NCI-H2196 treated with DMSO at 0.1 percent for 48 hours (cell line): Measurements from ENCODE around the gene CARHSP1.
"Not testable (repeated sequence)": the region's sequence is repeated elsewhere in the genome, so short reads cannot be mapped to it uniquely, and the experiment has no call there.

Source experiments
- DNase-seq: peaks from one replicate; lab custom pipeline; 2025; ENCODE audit not compliant: unreplicated experiment; lab: John Stamatoyannopoulos, UW

Gene CARHSP1

DNA sequence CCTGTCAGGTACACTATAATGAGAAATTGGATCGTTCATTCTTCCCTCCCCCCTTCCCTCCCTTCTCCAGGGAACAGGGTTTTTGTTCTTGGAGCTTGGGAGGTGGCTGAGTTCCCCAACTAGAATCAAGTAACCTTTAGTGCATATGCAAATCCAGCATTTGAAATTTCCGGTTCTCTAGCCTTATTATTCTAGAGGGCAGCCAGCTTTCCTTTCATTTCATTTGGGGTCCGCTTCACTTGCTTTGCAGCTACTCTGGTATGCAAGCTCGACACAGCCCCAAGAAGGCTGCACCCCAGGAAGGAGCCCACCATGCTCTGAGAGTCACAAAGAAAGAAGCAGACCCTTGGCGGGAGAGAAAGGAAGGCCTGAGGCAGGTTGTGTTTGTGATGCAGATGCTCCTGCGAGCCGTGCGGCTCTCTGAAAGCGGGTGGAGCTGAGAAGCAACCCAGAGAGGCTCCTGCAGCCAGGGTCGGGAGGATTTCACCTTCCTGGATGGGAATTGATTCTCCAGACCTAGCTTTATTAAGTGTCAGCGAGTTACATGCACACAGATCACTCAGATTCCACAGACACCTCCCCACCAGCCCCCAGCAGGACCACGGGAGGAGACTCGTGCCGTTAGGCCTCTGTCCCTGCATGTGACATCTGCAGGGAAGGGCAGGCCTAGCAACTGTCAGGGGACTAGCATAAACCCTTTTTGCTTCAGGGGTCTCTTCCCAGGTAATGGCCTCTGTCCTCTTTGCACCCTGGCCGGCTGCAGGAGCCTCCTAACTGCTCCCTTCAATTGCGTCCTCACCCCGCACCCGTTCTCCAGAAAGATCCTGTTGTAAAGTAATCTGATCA lies 36.7 kb downstream of the CARHSP1 start:
- no peak for DNase-seq

DNA sequence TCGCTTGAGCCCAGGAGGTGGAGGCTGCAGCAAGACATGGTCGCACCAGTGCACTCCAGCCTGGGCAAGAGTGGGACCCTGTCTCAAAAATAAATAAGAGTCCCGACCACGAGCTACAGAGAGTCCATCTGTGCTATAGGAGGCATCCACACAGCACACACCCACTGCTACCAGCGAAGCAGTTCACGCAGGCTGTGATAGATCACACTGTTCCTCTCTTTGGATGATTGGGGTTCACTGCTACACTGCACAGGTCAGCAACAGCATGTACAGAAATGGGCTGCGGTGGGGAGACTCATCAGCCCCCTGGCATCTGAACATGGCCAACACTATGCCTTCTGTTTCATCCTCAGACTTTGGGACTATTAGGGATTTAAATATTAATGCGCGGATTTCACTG lies 37.4 kb downstream of the CARHSP1 start:
- no peak for DNase-seq

GRCh38 chr16:8828541-8829165 lies 40.2 kb downstream of the CARHSP1 start:
- DNase-seq = no peak

- DNase-seq = no peak
Observed at GRCh38 chr16:8826278-8826879, 42.4 kb downstream of the CARHSP1 start.

DNA sequence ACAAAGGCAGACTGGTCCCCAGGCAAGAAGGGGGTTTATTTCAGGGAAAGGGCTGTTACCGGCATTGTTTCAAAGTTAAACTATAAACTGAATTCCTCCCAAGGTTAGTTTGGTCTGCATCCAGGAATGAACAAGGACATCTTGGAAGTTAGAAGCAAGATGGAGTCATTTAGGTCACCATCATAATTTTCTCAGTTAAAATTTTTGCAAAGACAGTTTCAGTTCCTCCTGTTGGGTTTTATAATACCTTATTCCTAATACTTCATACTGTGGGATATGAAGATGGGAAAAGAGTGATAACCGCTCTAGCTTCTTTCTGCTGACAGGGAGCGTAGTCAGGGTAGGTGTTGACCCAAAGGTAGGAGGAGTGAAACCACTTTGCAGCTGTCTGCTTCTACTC lies 46.4 kb downstream of the CARHSP1 start:
- DNase-seq = no peak

GRCh38 chr16:8819411-8820034 lies 49.3 kb downstream of the CARHSP1 start:
- no peak for DNase-seq

- no peak for DNase-seq
Observed at GRCh38 chr16:8818504-8819270, 50.1 kb downstream of the CARHSP1 start.

- no peak for DNase-seq
Observed at GRCh38 chr16:8816967-8817655, 51.7 kb downstream of the CARHSP1 start.

GRCh38 chr16:8814095-8814806 lies 54.6 kb downstream of the CARHSP1 start:
- DNase-seq = no peak

GRCh38 chr16:8812162-8812843 lies 56.5 kb downstream of the CARHSP1 start:
- DNase-seq = no peak

DNA sequence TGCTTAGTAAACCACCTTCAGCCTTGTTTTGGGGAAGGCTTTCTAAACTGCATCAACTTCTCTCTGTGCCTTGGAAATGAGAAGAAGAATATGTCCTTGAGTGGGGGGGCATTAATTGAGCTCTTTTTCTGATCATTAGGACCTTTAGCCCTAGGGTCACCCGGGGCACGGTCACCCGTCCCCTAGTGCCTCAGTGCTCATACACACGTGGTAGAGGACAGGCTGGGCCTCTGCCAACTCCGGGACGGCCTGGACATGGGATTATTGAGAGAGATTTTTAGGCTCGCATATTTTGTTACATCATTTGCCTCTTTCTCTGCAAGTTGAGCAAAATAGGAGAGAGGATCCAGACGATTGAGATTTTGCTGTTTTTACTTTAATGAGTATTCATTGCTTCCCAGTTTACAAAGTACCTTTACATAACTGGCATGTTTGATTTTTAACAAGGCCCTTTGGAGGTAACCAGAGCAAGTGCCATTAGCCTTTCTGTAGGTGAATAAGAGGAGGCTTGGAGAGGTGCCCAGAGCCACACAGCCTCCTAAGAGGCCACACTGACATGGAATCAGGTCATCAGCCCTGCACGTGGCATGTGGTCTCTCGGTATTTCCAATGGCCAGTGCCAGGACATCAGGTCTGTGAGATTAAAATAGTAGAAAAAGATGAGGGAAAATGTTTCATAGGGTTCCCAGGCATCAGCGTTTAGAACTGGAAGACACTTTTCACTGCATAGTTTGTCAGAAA lies 60.0 kb downstream of the CARHSP1 start:
- DNase-seq = no peak

DNA sequence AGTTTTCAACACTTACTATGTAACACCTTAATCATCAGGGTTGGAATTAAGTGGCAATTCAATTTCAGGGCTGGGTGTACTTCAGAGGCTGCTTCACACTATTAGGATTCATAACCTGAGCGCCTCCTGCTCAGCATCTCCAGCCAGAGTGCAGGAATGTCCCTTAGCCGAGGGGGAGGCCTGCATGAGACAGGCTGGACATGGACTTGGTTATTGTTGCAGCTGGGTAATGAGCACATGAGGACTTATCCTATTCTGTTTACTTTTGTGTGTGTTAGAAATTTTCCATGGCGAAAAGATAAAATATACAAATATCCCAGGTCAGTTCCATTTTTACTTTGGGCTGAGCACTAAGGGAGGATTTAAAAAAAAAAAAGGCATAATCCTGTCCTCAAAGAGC lies 60.8 kb downstream of the CARHSP1 start:
- DNase-seq = no peak

DNA sequence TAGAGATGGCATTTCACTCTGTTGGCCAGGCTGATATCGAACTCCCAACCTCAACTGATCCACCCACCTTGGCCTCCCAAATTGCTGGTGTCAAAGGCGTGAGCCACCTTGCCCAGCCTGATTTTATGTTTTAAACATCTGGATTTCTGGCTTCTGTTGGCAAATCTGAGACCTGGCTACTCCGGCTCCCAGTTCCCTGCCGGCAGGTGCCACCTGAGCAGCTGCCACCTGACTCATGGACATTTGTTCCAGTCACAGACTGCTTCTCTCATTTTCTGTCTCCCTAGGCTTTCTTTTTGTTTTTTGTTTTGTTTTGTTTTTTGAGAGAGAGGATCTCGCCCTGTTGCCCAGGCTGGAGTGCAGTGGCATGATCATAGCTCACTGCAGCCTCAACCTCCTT lies 61.6 kb downstream of the CARHSP1 start:
- DNase-seq = no peak

DNA sequence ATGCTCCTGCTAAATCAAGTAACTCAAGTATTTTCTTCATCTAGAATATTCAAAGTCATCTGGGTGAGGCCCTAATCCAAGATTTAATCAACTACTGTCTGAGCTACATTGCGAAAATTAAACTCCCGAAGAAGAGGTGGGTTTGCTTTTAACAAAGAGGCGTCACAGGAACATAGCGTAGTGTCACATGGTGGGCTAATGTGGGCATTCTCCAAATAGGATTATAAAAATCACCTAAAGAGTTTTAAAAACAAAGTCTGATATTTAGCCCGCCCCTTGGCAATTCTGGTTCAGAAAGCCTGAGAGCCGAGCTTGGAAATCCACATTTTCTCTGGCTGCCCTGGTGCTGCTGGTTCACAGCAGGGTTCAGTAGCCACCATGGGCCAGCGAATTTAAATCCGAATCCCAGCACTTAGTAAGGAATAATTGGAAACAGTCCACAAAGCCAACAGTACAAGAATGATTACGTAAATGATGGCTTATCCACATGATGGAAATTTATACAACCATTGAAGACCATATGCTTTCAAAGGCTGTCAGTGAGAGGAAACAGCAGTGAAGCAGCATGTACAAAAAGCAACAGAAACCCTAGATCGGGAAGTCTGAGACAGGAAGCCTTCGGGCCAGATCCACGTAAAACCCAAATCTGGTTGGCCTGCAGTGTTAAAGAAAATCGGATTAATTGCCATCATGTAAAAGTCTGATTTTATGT lies 62.4 kb downstream of the CARHSP1 start:
- DNase-seq = no peak

DNA sequence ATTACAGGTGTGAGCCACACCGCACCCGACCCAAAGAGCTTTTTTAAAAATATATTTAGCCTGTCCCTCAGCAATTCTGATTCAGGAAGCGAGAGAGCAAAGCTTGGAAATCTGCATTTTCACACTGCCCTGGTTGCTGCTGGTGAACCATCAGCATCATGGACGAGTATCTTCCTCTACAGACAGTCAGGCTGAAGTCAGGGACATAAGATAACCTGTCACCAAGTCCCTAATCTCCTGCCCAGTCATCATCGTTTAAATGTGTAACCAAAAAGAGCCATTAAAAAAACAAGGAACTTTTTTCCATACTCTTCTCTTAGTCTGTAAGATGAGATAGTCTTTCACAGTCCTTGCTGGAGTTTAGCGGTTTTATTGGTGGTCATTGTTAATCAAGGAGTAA lies 64.5 kb downstream of the CARHSP1 start:
- DNase-seq = no peak

DNA sequence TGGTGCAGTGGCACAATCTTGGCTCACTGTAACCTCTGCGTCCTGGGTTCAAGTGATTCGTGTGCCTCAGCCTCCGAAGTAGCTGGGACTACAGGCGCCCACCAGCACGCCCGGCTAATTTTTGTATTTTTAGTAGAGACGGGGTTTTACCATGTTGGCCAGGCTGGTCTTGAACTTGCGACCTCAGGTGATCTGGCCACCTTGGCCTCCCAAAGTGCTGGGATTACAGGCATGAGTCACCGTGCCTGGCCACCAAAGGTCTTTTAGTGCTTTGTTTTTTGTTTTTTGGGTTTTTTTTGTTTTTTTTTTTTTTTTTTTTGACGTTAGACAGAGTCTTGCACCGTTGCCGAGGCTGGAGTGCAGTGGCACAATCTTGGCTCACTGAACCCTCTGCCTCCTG lies 65.1 kb downstream of the CARHSP1 start:
- DNase-seq = not testable (repeated sequence)
